SK-N-SH (cell line): ENCODE data around the gene CTAG2.

ENCODE experiments used
- CHD2 ChIP-seq: fragments of 150-350 bp; IDR thresholded peaks from 2 replicates; pipeline ENCODE4 v1.6.1; 2018; ENCODE audit warnings: low read length; ENCODE audit not compliant: partially characterized antibody
- EP300 ChIP-seq, 2 experiments: IDR thresholded peaks; 2 replicates each; pipeline versions ENCODE4 v1.4.0 to v1.6.1; 2012; ENCODE audit warnings: borderline replicate concordance in 1 of 2, low read depth in 1 of 2, low read length in 1 of 2
- EZH2phosphoT487 ChIP-seq: fragments of 200-600 bp; sonication (generic); IDR thresholded peaks from 2 replicates; pipeline ENCODE4 v1.6.1; 2017; ENCODE audit warnings: low read depth, mixed run types, mild to moderate bottlenecking, antibody characterized with exemption, moderate library complexity, borderline replicate concordance
- JUND ChIP-seq: IDR thresholded peaks from 2 replicates; pipeline ENCODE4 v1.4.0; 2012
- MAX ChIP-seq: IDR thresholded peaks from 2 replicates; pipeline ENCODE4 v1.4.0; 2012; ENCODE audit warnings: low read depth
- MXI1 ChIP-seq: IDR thresholded peaks from 2 replicates; pipeline ENCODE4 v1.6.1; 2012; ENCODE audit warnings: mild to moderate bottlenecking, low read depth, low read length, improper control_type of control experiment
- POLR2AphosphoS5 ChIP-seq: IDR thresholded peaks from 2 replicates; pipeline ENCODE4 v1.6.1; 2012; ENCODE audit warnings: low read depth, low read length
- SMC3 ChIP-seq: IDR thresholded peaks from 2 replicates; pipeline ENCODE4 v1.6.1; 2012; ENCODE audit warnings: low read depth, low read length, improper control_type of control experiment
- TAF1 ChIP-seq: IDR thresholded peaks from 2 replicates; pipeline ENCODE4 v1.6.1; 2012; ENCODE audit warnings: low read depth, mild to moderate bottlenecking, low read length, moderate library complexity, borderline replicate concordance
- USF2 ChIP-seq: fragments of 150-350 bp; IDR thresholded peaks from 2 replicates; pipeline ENCODE4 v1.6.1; 2017; ENCODE audit warnings: antibody characterized with exemption, low read length, low read depth, borderline replicate concordance
- TF ChIP-seq, protein P1 (sequence below): fragments of 200-600 bp; sonication (generic); IDR thresholded peaks from 2 replicates; pipeline ENCODE4 v1.6.1; 2017; ENCODE audit warnings: antibody characterized with exemption, mild to moderate bottlenecking, moderate library complexity

GRCh38 chrX:154658957-154659356, 5.6 kb upstream of the CTAG2 start:
- TF ChIP-seq EP300 (IDR thresholded peaks at IDR 0.05; ENCODE audit: borderline replicate concordance in 1 of 2, low read depth in 1 of 2, low read length in 1 of 2) (no peak), USF2 (no peak), POLR2AphosphoS5 (no peak), JUND (no peak), SMC3 (no peak), MXI1 (no peak), CHD2 (no peak), MAX (no peak), EZH2phosphoT487 (no peak), TAF1 (no peak)
- TF ChIP-seq, protein P1, sequence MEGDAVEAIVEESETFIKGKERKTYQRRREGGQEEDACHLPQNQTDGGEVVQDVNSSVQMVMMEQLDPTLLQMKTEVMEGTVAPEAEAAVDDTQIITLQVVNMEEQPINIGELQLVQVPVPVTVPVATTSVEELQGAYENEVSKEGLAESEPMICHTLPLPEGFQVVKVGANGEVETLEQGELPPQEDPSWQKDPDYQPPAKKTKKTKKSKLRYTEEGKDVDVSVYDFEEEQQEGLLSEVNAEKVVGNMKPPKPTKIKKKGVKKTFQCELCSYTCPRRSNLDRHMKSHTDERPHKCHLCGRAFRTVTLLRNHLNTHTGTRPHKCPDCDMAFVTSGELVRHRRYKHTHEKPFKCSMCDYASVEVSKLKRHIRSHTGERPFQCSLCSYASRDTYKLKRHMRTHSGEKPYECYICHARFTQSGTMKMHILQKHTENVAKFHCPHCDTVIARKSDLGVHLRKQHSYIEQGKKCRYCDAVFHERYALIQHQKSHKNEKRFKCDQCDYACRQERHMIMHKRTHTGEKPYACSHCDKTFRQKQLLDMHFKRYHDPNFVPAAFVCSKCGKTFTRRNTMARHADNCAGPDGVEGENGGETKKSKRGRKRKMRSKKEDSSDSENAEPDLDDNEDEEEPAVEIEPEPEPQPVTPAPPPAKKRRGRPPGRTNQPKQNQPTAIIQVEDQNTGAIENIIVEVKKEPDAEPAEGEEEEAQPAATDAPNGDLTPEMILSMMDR: no peak
